GM19240 (cell line): ENCODE results near the gene CENPT.
"Not testable (repeated sequence)": the region's sequence is repeated elsewhere in the genome, so short reads cannot be mapped to it uniquely, and the experiment has no call there.

ENCODE experiments used
- DNase-seq: peaks from one replicate; pipeline ENCODE4 v3.0.0; 2011; ENCODE audit warnings: low spot score; ENCODE audit not compliant: insufficient read length

The CENPT gene

GRCh38 chr16:67846320-67847063 is 1.0 kb downstream of the CENPT start, which contains the start of gene NUTF2:
Gene NUTF2, plus strand, starts transcription at chr16:67846933. Its CDS starts 18,198 bp downstream, at chr16:67865131.
- peak; percentile 89 for DNase-seq

DNA sequence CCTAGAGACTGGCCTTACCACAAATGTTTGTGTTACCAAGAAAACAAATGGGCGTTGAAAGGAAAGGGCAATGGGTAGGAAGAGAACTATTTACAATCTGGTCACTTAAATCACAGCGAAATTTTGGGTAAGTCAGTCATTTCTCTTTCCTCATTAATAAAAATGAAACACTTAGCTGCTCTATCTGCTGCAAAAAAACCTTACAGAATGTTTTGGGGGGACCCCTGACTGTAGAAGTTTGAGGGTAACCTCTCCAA is 1.5 kb downstream of the CENPT start:
- DNase-seq, result no peak

DNA sequence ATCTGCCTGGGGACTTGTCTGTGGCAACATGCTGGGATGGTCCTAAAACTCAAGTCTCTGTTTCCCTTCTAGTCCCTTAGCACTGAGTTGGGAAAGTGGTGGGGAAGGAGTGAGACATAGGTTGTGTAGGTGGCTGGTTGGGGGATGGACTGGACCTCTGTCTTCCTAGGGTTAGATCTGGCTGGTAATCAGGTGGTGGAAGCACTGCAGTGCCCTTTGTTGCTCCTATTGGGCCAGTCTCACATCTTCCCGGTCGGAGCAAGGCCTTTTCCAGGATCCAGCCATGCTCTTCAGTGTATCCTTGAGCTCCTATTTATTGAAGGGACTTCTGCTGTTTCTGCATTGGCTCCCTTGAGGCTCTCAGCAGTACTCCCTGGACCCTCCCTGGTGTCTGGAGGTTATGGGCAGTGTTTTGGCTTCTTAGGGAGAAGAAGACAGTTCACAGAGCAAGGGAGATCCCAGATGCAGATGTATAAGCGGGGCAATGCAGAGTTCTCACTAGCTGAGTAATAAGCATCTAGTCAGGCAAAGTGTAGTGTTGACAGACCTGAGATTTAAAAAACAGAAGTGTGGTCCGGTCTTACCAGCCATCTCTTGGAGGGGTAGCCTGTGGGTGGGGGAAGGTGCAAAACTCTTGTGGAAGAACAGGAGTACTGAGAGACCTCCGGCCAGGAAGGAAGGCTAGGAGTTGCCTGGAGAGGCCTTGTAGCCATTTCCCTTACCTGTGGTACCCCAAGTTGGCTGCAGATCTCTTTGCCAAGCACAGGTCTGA is 2.0 kb downstream of the CENPT start:
- DNase-seq, result no peak

GRCh38 chr16:67844497-67844896 is 3.0 kb downstream of the CENPT start:
- no peak for DNase-seq

DNA sequence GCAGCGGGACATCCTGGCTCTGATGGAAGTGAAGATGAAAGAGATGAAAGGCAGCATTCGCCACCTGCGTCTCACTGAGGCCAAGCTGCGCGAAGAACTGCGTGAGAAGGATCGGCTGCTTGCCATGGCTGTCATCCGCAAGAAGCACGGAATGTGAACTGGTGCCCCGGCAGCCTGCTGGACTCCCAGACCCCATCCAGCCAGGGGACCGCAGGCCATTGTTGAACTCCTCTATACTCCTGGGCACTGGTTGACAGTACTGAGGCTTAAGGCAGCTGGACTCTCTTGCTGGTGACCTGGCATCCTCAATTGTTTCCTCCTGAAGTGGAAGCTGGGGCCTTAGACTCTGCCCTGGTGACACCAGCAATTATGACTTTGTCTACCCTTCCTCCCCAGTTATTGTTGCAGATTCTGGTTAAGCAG is 4.1 kb downstream of the CENPT start:
- no peak for DNase-seq

GRCh38 chr16:67842509-67843342 is 4.8 kb downstream of the CENPT start:
- peak; percentile 22 for DNase-seq

GRCh38 chr16:67841816-67842508 is 5.5 kb downstream of the CENPT start, which contains the start of gene THAP11:
Gene THAP11, plus strand, starts transcription at chr16:67842320. Its CDS starts 235 bp downstream, at chr16:67842555.
- DNase-seq, result peak; percentile 79

GRCh38 chr16:67841198-67841815 is 6.2 kb downstream of the CENPT start:
- DNase-seq, result no peak

GRCh38 chr16:67837811-67838210 is 9.7 kb downstream of the CENPT start:
- DNase-seq, result no peak

- not testable (repeated sequence) for DNase-seq
Observed at GRCh38 chr16:67837190-67837589, 10.3 kb downstream of the CENPT start.

- no peak for DNase-seq
Observed at GRCh38 chr16:67834242-67834614, 13.3 kb downstream of the CENPT start.

DNA sequence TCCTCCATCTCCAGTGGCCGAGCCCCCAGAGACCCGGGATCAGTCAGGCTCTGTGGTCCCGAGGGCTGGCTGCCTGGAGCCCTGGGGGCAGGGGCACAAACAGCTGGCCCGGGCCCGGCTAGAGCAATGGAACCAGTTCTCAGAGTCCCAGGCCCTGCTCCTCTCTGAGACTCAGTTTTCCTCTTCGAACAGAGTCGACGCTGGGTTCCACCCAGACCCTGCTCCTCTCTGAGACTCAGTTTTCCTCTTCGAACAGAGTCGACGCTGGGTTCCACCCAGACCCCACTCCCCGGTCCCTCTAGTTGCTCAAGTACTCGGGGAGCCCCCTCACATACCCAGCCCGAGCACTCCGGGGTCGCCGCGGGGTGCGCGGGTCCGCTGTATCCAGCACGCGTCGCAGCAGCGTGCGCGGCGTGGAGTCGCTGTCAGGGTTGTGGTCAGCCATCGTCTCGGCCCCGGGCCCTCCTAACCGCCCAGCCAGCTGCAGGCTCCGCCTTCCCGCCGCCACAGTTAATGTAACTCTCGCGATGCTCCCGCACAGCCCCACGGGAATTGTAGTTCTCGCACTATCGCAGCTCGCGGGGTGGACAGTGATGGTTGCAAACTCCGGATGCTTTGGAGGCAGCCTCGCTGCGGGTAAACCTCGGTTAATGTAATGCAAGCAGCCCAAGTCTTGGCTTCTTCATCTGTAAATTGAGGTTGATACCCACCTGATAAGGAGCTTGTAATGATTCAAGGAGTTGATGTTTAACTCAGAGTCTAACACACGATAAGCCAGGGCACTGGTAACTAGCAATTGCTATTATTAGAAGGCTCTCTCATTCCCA is 13.9 kb downstream of the CENPT start:
- DNase-seq, result peak; percentile 97

- DNase-seq, result no peak
Observed at GRCh38 chr16:67833030-67833414, 14.5 kb downstream of the CENPT start.

DNA sequence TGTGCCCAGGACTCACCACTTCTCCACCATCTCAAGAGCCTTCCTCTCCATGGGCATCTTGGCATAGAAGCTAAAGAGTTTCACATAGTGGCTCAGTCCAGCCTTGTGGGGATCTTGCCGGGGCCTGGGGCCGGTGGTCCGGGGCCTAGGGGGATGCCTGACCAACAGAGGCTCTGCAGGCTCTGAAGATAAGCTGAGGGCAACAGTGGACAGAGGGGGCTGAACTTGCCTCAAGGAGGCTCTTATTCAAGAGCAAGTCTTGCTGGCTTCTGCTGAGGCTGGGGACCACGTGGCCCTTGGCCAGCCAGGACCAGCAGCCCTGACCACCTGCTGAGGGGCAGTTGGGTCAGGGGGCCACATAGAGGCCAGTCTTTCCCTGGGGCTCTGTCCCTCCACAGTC is 18.8 kb downstream of the CENPT start:
- DNase-seq, result no peak

GRCh38 chr16:67825906-67826305 is 21.6 kb downstream of the CENPT start:
- DNase-seq, result no peak

- no peak for DNase-seq
Observed at GRCh38 chr16:67825119-67825518, 22.4 kb downstream of the CENPT start.

- no peak for DNase-seq
Observed at GRCh38 chr16:67822511-67822910, 25.0 kb downstream of the CENPT start.

DNA sequence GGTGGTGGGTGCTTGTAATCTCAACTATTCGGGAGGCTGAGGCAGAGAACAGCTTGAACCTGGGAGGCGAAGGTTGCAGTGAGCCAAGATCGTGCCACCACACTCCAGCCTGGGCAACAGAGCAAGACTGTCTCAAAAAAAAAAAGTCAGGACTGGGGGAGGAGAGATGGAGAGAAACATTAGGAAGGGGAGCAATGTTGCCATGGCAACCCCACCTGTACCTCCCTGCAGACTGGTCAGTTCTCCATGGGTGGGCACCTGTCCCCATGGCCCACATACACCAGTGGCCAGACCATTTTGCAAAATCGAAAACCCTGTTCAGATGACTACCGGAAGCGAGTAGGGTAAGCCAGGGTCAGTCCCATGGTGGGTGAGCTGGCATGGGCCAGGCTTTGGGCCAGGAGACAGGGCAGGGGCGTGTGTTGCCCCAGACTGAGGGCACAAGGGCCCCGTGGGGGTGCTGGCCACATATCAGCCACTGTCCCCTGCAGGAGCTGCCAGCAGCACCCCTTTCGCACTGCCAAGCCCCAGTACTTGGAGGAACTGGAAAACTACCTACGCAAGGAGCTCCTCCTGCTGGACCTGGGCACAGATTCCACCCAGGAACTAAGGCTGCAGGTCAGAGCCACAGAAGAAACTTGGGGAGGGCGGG is 26.8 kb downstream of the CENPT start:
- DNase-seq, result no peak

GRCh38 chr16:67814567-67814966 is 32.9 kb downstream of the CENPT start:
- DNase-seq, result no peak

DNA sequence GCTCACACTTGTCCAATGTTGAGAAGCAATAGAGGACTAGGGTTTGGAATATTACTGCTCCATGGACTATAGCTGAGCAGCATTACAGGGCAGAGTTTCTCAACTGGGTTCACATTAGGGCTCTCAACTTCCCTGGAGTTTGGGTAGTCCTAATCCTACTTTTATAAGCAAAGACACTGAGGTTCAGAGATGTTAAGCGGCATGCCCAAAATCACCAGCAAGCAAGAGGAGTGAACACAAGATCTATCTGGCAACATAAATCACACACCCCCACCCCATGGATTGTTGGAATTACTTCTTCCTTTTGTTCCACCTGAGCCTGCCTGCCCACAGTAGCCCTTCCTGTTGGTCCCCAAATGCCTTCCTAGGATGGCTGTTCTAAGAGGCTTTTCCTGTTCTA is 35.6 kb downstream of the CENPT start:
- no peak for DNase-seq
